Testis (tissue), 2 donors: Measurements from ENCODE around the gene TMEM208.

Experiments
- CTCF ChIP-seq, 3 experiments: fragments of 450-650 bp in 2 of 3; fragments of 200-600 bp in 1 of 3; sonication (generic) in 1 of 3; IDR thresholded peaks; one replicate each; pipeline ENCODE4 v1.5.1; 2016 to 2019; ENCODE audit warnings: antibody characterized with exemption in 3 of 3, mild to moderate bottlenecking in 2 of 3, moderate library complexity in 1 of 3
- POLR2A ChIP-seq: fragments of 450-650 bp; IDR thresholded peaks from one replicate; pipeline ENCODE4 v1.6.1; 2017; ENCODE audit warnings: antibody characterized with exemption, mild to moderate bottlenecking, moderate library complexity

GRCh38 chr16:67277999-67278772, 51.3 kb downstream of the TMEM208 start:
- TF ChIP-seq CTCF (IDR thresholded peaks at IDR 0.05) (no peak), POLR2A (no peak)
